H1 (cell line): ENCODE data around the gene LEMD1. TPM values are rescaled to one million over a fixed set of nuclear protein-coding genes. Genes with fewer than 3 reads are reported as not detected.

Experiments
- CTCF ChIA-PET: fragments of 300-600 bp; sonication (Branson Sonifier 250); formaldehyde crosslinking; loops from one replicate; lab custom pipeline; 2021; ENCODE audit not compliant: partially characterized antibody; lab: Charles Lee
- POLR2A ChIA-PET: fragments of 300-600 bp; sonication (Branson Sonifier 250); formaldehyde crosslinking; loops from one replicate; lab custom pipeline; 2021; ENCODE audit warnings: inconsistent platforms; ENCODE audit not compliant: partially characterized antibody; lab: Charles Lee
- DNase-seq, 2 experiments: peaks; one replicate each; pipeline versions ENCODE4 v3.0.0 to v3.0.0-alpha.2; 2010 to 2022; ENCODE audit warnings: low spot score in 2 of 2, low read depth in 1 of 2, mixed read lengths in 1 of 2
- FAIRE-seq: peaks from 2 replicates; lab custom pipeline; 2011; peaks lifted over from hg19 to GRCh38; lab: Jason Lieb, UNC
- H2AFZ ChIP-seq: 2 replicates; pipeline ENCODE4 v1.8.1; 2012; ENCODE audit warnings: low read length, inconsistent platforms
- H2AK5ac ChIP-seq: 2 replicates; pipeline ENCODE4 v1.6.1; 2013; ENCODE audit warnings: low read depth, low read length
- H2BK120ac ChIP-seq: replicated peaks from 2 replicates; pipeline ENCODE3; 2013; ENCODE audit warnings: low read depth, low read length, inconsistent platforms
- H2BK12ac ChIP-seq: 2 replicates; pipeline ENCODE4 v1.6.1; 2013; ENCODE audit warnings: low read depth, low read length
- H2BK15ac ChIP-seq: 2 replicates; pipeline ENCODE4 v1.6.1; 2013; ENCODE audit warnings: low read length
- H2BK20ac ChIP-seq: 2 replicates; pipeline ENCODE4 v1.6.1; 2013; ENCODE audit warnings: low read length
- H2BK5ac ChIP-seq: 2 replicates; pipeline ENCODE4 v1.6.1; 2013; ENCODE audit warnings: low read depth, low read length
- H3K14ac ChIP-seq: 2 replicates; pipeline ENCODE4 v1.6.1; 2013; ENCODE audit warnings: inconsistent platforms; ENCODE audit not compliant: insufficient read length
- H3K18ac ChIP-seq: 2 replicates; pipeline ENCODE4 v1.6.1; 2013; ENCODE audit warnings: low read length; ENCODE audit errors: extremely low read depth
- H3K23ac ChIP-seq: 2 replicates; pipeline ENCODE4 v1.6.1; 2013; ENCODE audit warnings: inconsistent platforms; ENCODE audit not compliant: insufficient read length
- H3K23me2 ChIP-seq: 2 replicates; pipeline ENCODE4 v1.6.1; 2013; ENCODE audit warnings: low read depth, low read length
- H3K27ac ChIP-seq: 2 replicates; pipeline ENCODE4 v1.6.1; 2011; ENCODE audit warnings: low read depth, low read length, inconsistent platforms
- H3K27me3 ChIP-seq, 4 experiments: replicated peaks in 1 of 4; 1 replicate in 1 of 4; 2 replicates in 3 of 4; pipeline versions ENCODE4 v1.6.1 to v1.8.1; 2011 to 2013; ENCODE audit warnings: low read length in 3 of 4, mild to moderate bottlenecking in 3 of 4, inconsistent platforms in 2 of 4, mixed read lengths in 2 of 4, moderate library complexity in 1 of 4; ENCODE audit not compliant: control insufficient read depth in 3 of 4, insufficient read depth in 3 of 4; ENCODE audit errors: extremely low read depth in 1 of 4
- H3K36me3 ChIP-seq, 4 experiments: 2 replicates each; pipeline versions ENCODE4 v1.6.1 to v1.8.1; 2011 to 2013; ENCODE audit warnings: mild to moderate bottlenecking in 4 of 4, low read length in 3 of 4, moderate library complexity in 2 of 4, control low read depth in 1 of 4, inconsistent platforms in 1 of 4; ENCODE audit not compliant: insufficient read depth in 4 of 4, control insufficient read depth in 2 of 4
- H3K4ac ChIP-seq: replicated peaks from 2 replicates; pipeline ENCODE3; 2013; ENCODE audit warnings: low read length, low read depth, mixed read lengths, inconsistent platforms; ENCODE audit not compliant: insufficient read length
- H3K4me1 ChIP-seq, 4 experiments: replicated peaks in 1 of 4; 1 replicate in 1 of 4; 2 replicates in 3 of 4; pipeline versions ENCODE4 v1.6.1 to v1.8.1; 2011 to 2013; ENCODE audit warnings: low read length in 3 of 4, inconsistent platforms in 2 of 4, mixed read lengths in 1 of 4; ENCODE audit not compliant: insufficient read depth in 4 of 4, control insufficient read depth in 3 of 4
- H3K4me2 ChIP-seq, 2 experiments: 2 replicates each; pipeline versions ENCODE4 v1.6.1 to v1.8.1; 2011 to 2013; ENCODE audit warnings: low read depth in 2 of 2, low read length in 2 of 2, control low read depth in 1 of 2, inconsistent platforms in 1 of 2, mild to moderate bottlenecking in 1 of 2; ENCODE audit not compliant: insufficient read depth in 1 of 2
- H3K4me3 ChIP-seq, 4 experiments: fragments of 200-600, 300-600 bp in 1 of 4; sonication (generic), shearing (Covaris generic), sonication (Bioruptor Twin) in 1 of 4; 2 replicates each; pipeline versions ENCODE4 v1.5.1 to v1.8.1; 2011 to 2016; ENCODE audit warnings: low read length in 4 of 4, low read depth in 3 of 4, control low read depth in 2 of 4, inconsistent platforms in 2 of 4, mild to moderate bottlenecking in 2 of 4, mixed read lengths in 1 of 4, moderate library complexity in 1 of 4; ENCODE audit not compliant: insufficient read depth in 2 of 4; ENCODE audit errors: extremely low read depth in 1 of 4
- H3K56ac ChIP-seq: replicated peaks from 2 replicates; pipeline ENCODE3; 2013; ENCODE audit warnings: low read depth, mild to moderate bottlenecking, mixed read lengths, low read length, inconsistent platforms; ENCODE audit not compliant: insufficient read length
- H3K79me1 ChIP-seq: 2 replicates; pipeline ENCODE4 v1.6.1; 2013; ENCODE audit warnings: low read depth, low read length, control low read depth
- H3K79me2 ChIP-seq, 2 experiments: 2 replicates each; pipeline versions ENCODE4 v1.6.1 to v1.8.1; 2012 to 2013; ENCODE audit warnings: low read length in 2 of 2, mild to moderate bottlenecking in 2 of 2, inconsistent platforms in 1 of 2; ENCODE audit not compliant: insufficient read depth in 2 of 2, control insufficient read depth in 1 of 2
- H3K9ac ChIP-seq, 4 experiments: replicated peaks in 1 of 4; 1 replicate in 1 of 4; 2 replicates in 3 of 4; pipeline versions ENCODE4 v1.6.1 to v1.8.1; 2011 to 2013; ENCODE audit warnings: low read depth in 3 of 4, low read length in 3 of 4, control low read depth in 2 of 4, mild to moderate bottlenecking in 2 of 4, moderate library complexity in 2 of 4, inconsistent platforms in 1 of 4; ENCODE audit errors: extremely low read depth in 1 of 4
- H3K9me3 ChIP-seq, 2 experiments: 2 replicates each; pipeline versions ENCODE4 v1.6.1 to v1.8.1; 2012 to 2013; ENCODE audit warnings: mild to moderate bottlenecking in 2 of 2, moderate library complexity in 2 of 2, control low read depth in 1 of 2, inconsistent platforms in 1 of 2, low read depth in 1 of 2, low read length in 1 of 2, mixed read lengths in 1 of 2; ENCODE audit not compliant: insufficient read depth in 2 of 2
- H4K20me1 ChIP-seq, 2 experiments: replicated peaks in 1 of 2; 2 replicates each; pipeline versions ENCODE3 to v1.8.1; 2011 to 2013; ENCODE audit warnings: inconsistent platforms in 2 of 2, low read length in 2 of 2, mild to moderate bottlenecking in 1 of 2; ENCODE audit not compliant: insufficient read depth in 2 of 2, control insufficient read depth in 1 of 2
- H4K5ac ChIP-seq: 2 replicates; pipeline ENCODE4 v1.6.1; 2013; ENCODE audit warnings: low read length, low read depth, mixed read lengths, inconsistent platforms; ENCODE audit not compliant: insufficient read length
- H4K8ac ChIP-seq: 2 replicates; pipeline ENCODE4 v1.8.0; 2013; ENCODE audit warnings: mild to moderate bottlenecking, moderate library complexity, low read length, inconsistent platforms; ENCODE audit not compliant: insufficient read depth; ENCODE audit errors: extremely low read depth
- H4K91ac ChIP-seq: replicated peaks from 2 replicates; pipeline ENCODE3; 2013; ENCODE audit warnings: low read length, mixed read lengths, inconsistent platforms; ENCODE audit not compliant: insufficient read length
- CTBP2 ChIP-seq: IDR thresholded peaks from 2 replicates; pipeline ENCODE4 v1.7.0; 2011; ENCODE audit warnings: borderline replicate concordance, mild to moderate bottlenecking, moderate library complexity, mixed read lengths, low read length; ENCODE audit not compliant: insufficient read depth, insufficient read length
- EZH2 ChIP-seq: fragments of 200-600 bp; sonication (generic); IDR thresholded peaks from 2 replicates; pipeline ENCODE4 v1.7.1; 2012; ENCODE audit warnings: low read depth, mild to moderate bottlenecking, moderate library complexity, low read length, inconsistent platforms; ENCODE audit not compliant: severe bottlenecking
- GABPA ChIP-seq: IDR thresholded peaks from 2 replicates; pipeline ENCODE4 v1.6.1; 2011; ENCODE audit warnings: mild to moderate bottlenecking, low read length, moderate library complexity, borderline replicate concordance; ENCODE audit not compliant: insufficient read depth
- JUND ChIP-seq: IDR thresholded peaks from 2 replicates; pipeline ENCODE4 v1.6.1; 2011; ENCODE audit warnings: mild to moderate bottlenecking, improper control_type of control experiment, low read length
- TAF1 ChIP-seq: IDR thresholded peaks from 2 replicates; pipeline ENCODE4 v1.6.1; 2011; ENCODE audit warnings: mild to moderate bottlenecking, low read depth, low read length
- TAF7 ChIP-seq: optimal IDR thresholded peaks from 2 replicates; pipeline ENCODE3; 2011; ENCODE audit warnings: low read depth, mild to moderate bottlenecking, inconsistent platforms, low read length, moderate library complexity, borderline replicate concordance
- WGBS, 2 experiments: shearing (Covaris generic) in 1 of 2; methylation state at CpG; one replicate each; pipeline versions ENCODE4 v1.1.6 to v1.1.7; 2013 to 2015; ENCODE audit warnings: low lambda C conversion rate in 2 of 2, mixed read lengths in 2 of 2, inconsistent platforms in 1 of 2, low coverage in 1 of 2, missing lambda C conversion rate in 1 of 2; ENCODE audit not compliant: insufficient replicate concordance in 2 of 2, insufficient coverage in 1 of 2, insufficient read length in 1 of 2; ENCODE audit errors: extremely low coverage in 1 of 2, missing lambda C conversion rate in 1 of 2; 5-methylcytosine and 5-hydroxymethylcytosine counted together
- polyA plus RNA-seq, 7 experiments: library from polyadenylated mRNA; depleted of rRNA in 3 of 7; stranded (reverse) in 5 of 7; unstranded in 2 of 7; fragments of >200 nt in 5 of 7; fragments of 200-250 nt in 2 of 7; gene quantifications; 1 replicate in 5 of 7; 2 replicates in 1 of 7; 4 replicates in 1 of 7; pipeline versions ENCODE4 v1.2.1 to v1.2.3, GENCODE V29; 2011 to 2013; ENCODE audit warnings: missing spikeins in 2 of 7, mixed read lengths in 2 of 7
- total RNA-seq: library from RNA; stranded (reverse); fragmentation: NEBNext Ultra II Directional; extraction: Animal tissue kit (Norgen Biotek cat#: 25700); gene quantifications from 2 replicates; pipeline ENCODE4 v1.2.1, GENCODE V29; 2021
- TF ChIP-seq, protein P1 (sequence below): IDR thresholded peaks from 2 replicates; pipeline ENCODE4 v1.6.1; 2012; ENCODE audit warnings: inconsistent platforms
- TF ChIP-seq, protein P2 (sequence below), 3 experiments: IDR thresholded peaks; 1 replicate in 2 of 3; 2 replicates in 1 of 3; pipeline versions ENCODE4 v1.5.1 to v1.6.1; 2011; ENCODE audit warnings: low read length in 3 of 3, mild to moderate bottlenecking in 3 of 3, inconsistent platforms in 2 of 3, low read depth in 1 of 3, moderate library complexity in 1 of 3; ENCODE audit not compliant: insufficient read depth in 1 of 3; ENCODE audit errors: control extremely low read depth in 1 of 3
- TF ChIP-seq, protein P3 (sequence below): IDR thresholded peaks from 2 replicates; pipeline ENCODE4 v1.6.1; 2011; ENCODE audit warnings: low read depth, mild to moderate bottlenecking, low read length; ENCODE audit not compliant: insufficient read depth

The LEMD1 gene
- total and polyA plus RNA-seq, 2 of the 8 experiments (the other 6 are each of a cell fraction or from before 2014, with no cell fraction given): 10.0 to 10.5 TPM

DNA sequence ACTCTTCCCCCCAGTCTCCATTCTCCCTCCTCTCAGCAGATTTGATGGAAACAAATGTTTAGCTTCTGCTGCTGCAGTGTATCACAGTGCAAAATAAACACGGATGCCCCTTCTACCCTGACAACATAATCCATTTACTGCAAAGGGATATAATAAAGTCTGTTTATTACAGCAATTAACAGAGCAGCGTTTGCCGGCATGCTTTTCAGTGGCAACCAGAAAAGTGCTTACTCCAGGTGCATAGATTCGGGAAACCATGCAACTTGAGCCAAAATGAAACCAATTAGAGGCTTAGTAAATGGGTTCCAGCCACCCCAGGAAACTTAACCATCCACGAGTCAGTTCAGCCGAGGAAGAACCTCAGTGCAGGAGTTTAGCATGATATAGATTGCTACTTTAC lies 12.9 kb upstream of the LEMD1 start:
- no peak overlapping the region for H2BK120ac ChIP-seq
- H3K4me1 ChIP-seq: peaks cover 9 to 17% (median 10%) of the 10 kb centered on the region in 4 experiments
- no peak overlapping the region for H2BK15ac ChIP-seq
- no peak overlapping the region for H2AFZ ChIP-seq
- ChIA-PET POLR2A (interaction anchor here (0.9 to 2.7 kb wide), 4 partner anchors 9 to 113 kb away, joined by 3 to 19 read pairs (median 3); partner anchors contain the start of gene NUAK2), CTCF (interaction anchor here (1.8 to 21.5 kb wide), 6 partner anchors 10 to 85 kb away, joined by 4 to 479 read pairs (median 94); partner anchors contain the start of genes BLACAT1 and LEMD1)
- H3K4me2 ChIP-seq: no peak overlapping the region
- no peak overlapping the region for H3K14ac ChIP-seq
- no peak overlapping the region for H3K4me3 ChIP-seq
- H2BK5ac ChIP-seq: no peak overlapping the region
- no peak overlapping the region for H3K23ac ChIP-seq
- no peak overlapping the region for H3K56ac ChIP-seq
- H3K27me3 ChIP-seq: peaks cover 0 to 22% (median 13%) of the 10 kb centered on the region in 4 experiments; a peak in 6 of 7 replicates
- H3K9me3 ChIP-seq: no peaks in the 10 kb centered on the region
- H4K8ac ChIP-seq: no peak overlapping the region
- FAIRE-seq (no peak), DNase-seq (no peak)
- H2BK20ac ChIP-seq: no peak overlapping the region
- peaks cover 0 to 2% of the 10 kb centered on the region in 2 experiments for H4K20me1 ChIP-seq
- H3K36me3 ChIP-seq: no peaks in the 10 kb centered on the region
- H3K4ac ChIP-seq: no peak overlapping the region
- H3K79me2 ChIP-seq: no peaks in the 10 kb centered on the region
- no peaks in the 10 kb centered on the region for H3K23me2 ChIP-seq
- no peak overlapping the region for H3K18ac ChIP-seq
- H4K5ac ChIP-seq: no peak overlapping the region
- H3K27ac ChIP-seq: no peak overlapping the region
- H2AK5ac ChIP-seq: no peak overlapping the region
- H3K9ac ChIP-seq: no peak overlapping the region
- 0 out of 2 replicates have a peak overlapping the region, but pooled peaks have one; percentile 60 for H2BK12ac ChIP-seq
- 90% methylated on average over 6 of the region's 6 CpGs; no CpG with 5 or more reads in 1 of the 2 experiments for WGBS, 2 experiments
- no peak overlapping the region for H4K91ac ChIP-seq
- no peaks in the 10 kb centered on the region; the same call in 1 of the 2 replicates for H3K79me1 ChIP-seq
- TF ChIP-seq TAF7 (no peak), CTBP2 (no peak), EZH2 (no peak), GABPA (no peak), JUND (no peak), TAF1 (no peak)
- TF ChIP-seq, protein P1, sequence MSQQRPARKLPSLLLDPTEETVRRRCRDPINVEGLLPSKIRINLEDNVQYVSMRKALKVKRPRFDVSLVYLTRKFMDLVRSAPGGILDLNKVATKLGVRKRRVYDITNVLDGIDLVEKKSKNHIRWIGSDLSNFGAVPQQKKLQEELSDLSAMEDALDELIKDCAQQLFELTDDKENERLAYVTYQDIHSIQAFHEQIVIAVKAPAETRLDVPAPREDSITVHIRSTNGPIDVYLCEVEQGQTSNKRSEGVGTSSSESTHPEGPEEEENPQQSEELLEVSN: no peak
- TF ChIP-seq, protein P2, sequence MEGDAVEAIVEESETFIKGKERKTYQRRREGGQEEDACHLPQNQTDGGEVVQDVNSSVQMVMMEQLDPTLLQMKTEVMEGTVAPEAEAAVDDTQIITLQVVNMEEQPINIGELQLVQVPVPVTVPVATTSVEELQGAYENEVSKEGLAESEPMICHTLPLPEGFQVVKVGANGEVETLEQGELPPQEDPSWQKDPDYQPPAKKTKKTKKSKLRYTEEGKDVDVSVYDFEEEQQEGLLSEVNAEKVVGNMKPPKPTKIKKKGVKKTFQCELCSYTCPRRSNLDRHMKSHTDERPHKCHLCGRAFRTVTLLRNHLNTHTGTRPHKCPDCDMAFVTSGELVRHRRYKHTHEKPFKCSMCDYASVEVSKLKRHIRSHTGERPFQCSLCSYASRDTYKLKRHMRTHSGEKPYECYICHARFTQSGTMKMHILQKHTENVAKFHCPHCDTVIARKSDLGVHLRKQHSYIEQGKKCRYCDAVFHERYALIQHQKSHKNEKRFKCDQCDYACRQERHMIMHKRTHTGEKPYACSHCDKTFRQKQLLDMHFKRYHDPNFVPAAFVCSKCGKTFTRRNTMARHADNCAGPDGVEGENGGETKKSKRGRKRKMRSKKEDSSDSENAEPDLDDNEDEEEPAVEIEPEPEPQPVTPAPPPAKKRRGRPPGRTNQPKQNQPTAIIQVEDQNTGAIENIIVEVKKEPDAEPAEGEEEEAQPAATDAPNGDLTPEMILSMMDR (IDR thresholded peaks at IDR 0.05; ENCODE audit: control extremely low read depth in 1 of 3, insufficient read depth in 1 of 3, low read depth in 1 of 3, low read length in 3 of 3): no peak
- TF ChIP-seq, protein P3, sequence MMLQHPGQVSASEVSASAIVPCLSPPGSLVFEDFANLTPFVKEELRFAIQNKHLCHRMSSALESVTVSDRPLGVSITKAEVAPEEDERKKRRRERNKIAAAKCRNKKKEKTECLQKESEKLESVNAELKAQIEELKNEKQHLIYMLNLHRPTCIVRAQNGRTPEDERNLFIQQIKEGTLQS: no peak
